Measurements from ENCODE around the gene C16orf74. TPM values are rescaled to one million over a fixed set of nuclear protein-coding genes. Genes with fewer than 3 reads are reported as not detected.

The C16orf74 gene
- total RNA-seq, 1 donor from 2014 or later: 1.6 TPM

GRCh38 chr16:85704900-85705846 lies 45.7 kb downstream of the C16orf74 start:
- no peaks in the 10 kb centered on the region for H3K27me3 Mint-ChIP-seq (ENCODE audit: low read depth)
- H3K36me3 Mint-ChIP-seq (ENCODE audit: low read depth): no peaks in the 10 kb centered on the region
- H3K4me1 Mint-ChIP-seq (ENCODE audit: low read depth): no peaks in the 10 kb centered on the region
- no peak overlapping the region for H3K27ac Mint-ChIP-seq (ENCODE audit: unreplicated experiment)
- no peak for TF ChIP-seq CTCF (IDR thresholded peaks at IDR 0.05)
- no peaks in the 10 kb centered on the region for H3K9me3 Mint-ChIP-seq (ENCODE audit: low read depth)
- DNase-seq (ENCODE audit: low spot score): no peak
- H3K4me3 Mint-ChIP-seq (ENCODE audit: unreplicated experiment): no peak overlapping the region

- Mint-ChIP-seq H3K4me1 (ENCODE audit: low read depth) (no peaks in the 10 kb centered on the region), H3K27me3 (ENCODE audit: low read depth) (peaks cover 2% of the 10 kb centered on the region), H3K27ac (ENCODE audit: unreplicated experiment) (no peak overlapping the region), H3K9me3 (ENCODE audit: low read depth) (no peaks in the 10 kb centered on the region), H3K4me3 (ENCODE audit: unreplicated experiment) (no peak overlapping the region), H3K36me3 (ENCODE audit: low read depth) (no peaks in the 10 kb centered on the region)
- no peak for TF ChIP-seq CTCF (IDR thresholded peaks at IDR 0.05)
- DNase-seq (ENCODE audit: low spot score): no peak
These were observed 46.9 kb downstream of the C16orf74 start for GRCh38 chr16:85704011-85704410.

DNA sequence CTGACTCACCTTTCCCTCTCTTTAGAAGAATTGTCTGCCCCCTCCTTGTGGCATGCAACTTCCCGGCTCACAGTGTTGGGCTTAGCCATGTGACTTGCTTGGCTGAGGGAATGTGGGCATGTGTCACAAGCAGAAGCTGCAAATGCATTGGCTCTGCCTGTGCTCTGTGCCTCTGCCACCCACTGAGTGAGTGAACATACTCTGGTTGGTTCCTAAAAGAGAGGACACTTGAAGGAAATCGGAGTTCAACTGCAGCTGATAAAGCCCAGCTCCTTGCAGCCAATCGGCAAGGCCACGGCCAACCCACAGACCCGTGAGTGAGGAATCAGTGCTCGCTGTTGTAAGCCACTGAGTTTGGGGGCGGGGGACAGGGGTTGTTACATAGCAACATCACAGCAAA lies 51.3 kb downstream of the C16orf74 start:
- H3K9me3 Mint-ChIP-seq (ENCODE audit: low read depth): no peaks in the 10 kb centered on the region
- H3K4me1 Mint-ChIP-seq (ENCODE audit: low read depth): no peaks in the 10 kb centered on the region
- H3K4me3 Mint-ChIP-seq (ENCODE audit: unreplicated experiment): no peak overlapping the region
- H3K36me3 Mint-ChIP-seq (ENCODE audit: low read depth): no peaks in the 10 kb centered on the region
- no peak overlapping the region for H3K27ac Mint-ChIP-seq (ENCODE audit: unreplicated experiment)
- H3K27me3 Mint-ChIP-seq (ENCODE audit: low read depth): peaks cover 22% of the 10 kb centered on the region
- TF ChIP-seq CTCF (IDR thresholded peaks at IDR 0.05): no peak
- no peak for DNase-seq (ENCODE audit: low spot score)

- Mint-ChIP-seq H3K27ac (ENCODE audit: unreplicated experiment) (no peak overlapping the region), H3K36me3 (ENCODE audit: low read depth) (no peaks in the 10 kb centered on the region)
These were observed 51.8 kb downstream of the C16orf74 start for GRCh38 chr16:85698935-85699558.

More at GRCh38 chr16:85698935-85699558, 51.8 kb downstream of the C16orf74 start:
- H3K4me1 Mint-ChIP-seq (ENCODE audit: low read depth): no peaks in the 10 kb centered on the region
- DNase-seq (ENCODE audit: low spot score): no peak
- no peak overlapping the region for H3K4me3 Mint-ChIP-seq (ENCODE audit: unreplicated experiment)
- H3K9me3 Mint-ChIP-seq (ENCODE audit: low read depth): no peaks in the 10 kb centered on the region
- no peak for TF ChIP-seq CTCF (IDR thresholded peaks at IDR 0.05)
- H3K27me3 Mint-ChIP-seq (ENCODE audit: low read depth): peaks cover 22% of the 10 kb centered on the region

Data from chondrocyte (in vitro differentiated cells).